Bronchial epithelial cell (primary cell): ENCODE measurements around the gene GPR75. TPM values are rescaled to one million over a fixed set of nuclear protein-coding genes. Genes with fewer than 3 reads are reported as not detected.

Experiments
- DNase-seq: peaks from one replicate; pipeline ENCODE4 v3.0.0-alpha.2; 2010; ENCODE audit warnings: low read depth
- FAIRE-seq: peaks from 2 replicates; lab custom pipeline; 2011; peaks lifted over from hg19 to GRCh38; lab: Jason Lieb, UNC
- H3K27me3 ChIP-seq: 2 replicates; pipeline ENCODE4 v1.5.1; 2011; ENCODE audit warnings: low read length; ENCODE audit not compliant: control insufficient read depth, insufficient read depth
- H3K36me3 ChIP-seq: 2 replicates; pipeline ENCODE4 v1.5.1; 2011; ENCODE audit warnings: low read length; ENCODE audit not compliant: control insufficient read depth, insufficient read depth
- H3K4me3 ChIP-seq: 2 replicates; pipeline ENCODE4 v1.5.1; 2011; ENCODE audit warnings: mild to moderate bottlenecking, low read depth, low read length, control low read depth
- total RNA-seq: library from RNA; depleted of rRNA; stranded (reverse); fragments of >200 nt; gene quantifications from 2 replicates; pipeline ENCODE4 v1.2.1, GENCODE V29; 2014
- TF ChIP-seq, protein P1 (sequence below): IDR thresholded peaks from 2 replicates; pipeline ENCODE4 v1.5.1; 2011; ENCODE audit warnings: mild to moderate bottlenecking, moderate library complexity, low read length, control low read depth, inconsistent platforms; ENCODE audit not compliant: insufficient read depth, severe bottlenecking

GPR75 gene
- total RNA-seq, 1 donor from 2014 or later: 0.79 TPM

- no peak for FAIRE-seq
- peaks cover 5% of the 10 kb centered on the region for H3K36me3 ChIP-seq
Measured at GRCh38 chr2:53865962-53866361, 6.2 kb upstream of the GPR75 start.

DNA sequence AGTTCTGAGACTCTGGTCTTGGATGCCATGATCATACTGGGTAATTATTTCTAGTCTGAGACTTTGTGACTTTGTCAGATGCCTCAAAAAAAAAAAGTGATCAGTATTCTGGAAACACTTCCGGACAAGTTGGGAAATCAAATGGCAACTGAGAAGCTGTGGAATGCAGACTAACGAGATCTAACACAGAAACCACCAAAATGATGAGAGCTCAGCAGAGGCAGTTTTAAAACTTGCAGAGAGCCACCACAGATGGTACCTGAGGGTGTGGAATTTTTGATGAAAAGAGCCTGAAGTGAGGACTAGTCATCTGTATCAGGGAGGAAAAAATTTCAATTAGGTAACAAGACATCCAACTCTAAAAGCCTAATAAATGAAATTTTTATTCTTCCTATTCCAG lies 5.5 kb upstream of the GPR75 start:
- no peak for FAIRE-seq
- TF ChIP-seq, protein P1, sequence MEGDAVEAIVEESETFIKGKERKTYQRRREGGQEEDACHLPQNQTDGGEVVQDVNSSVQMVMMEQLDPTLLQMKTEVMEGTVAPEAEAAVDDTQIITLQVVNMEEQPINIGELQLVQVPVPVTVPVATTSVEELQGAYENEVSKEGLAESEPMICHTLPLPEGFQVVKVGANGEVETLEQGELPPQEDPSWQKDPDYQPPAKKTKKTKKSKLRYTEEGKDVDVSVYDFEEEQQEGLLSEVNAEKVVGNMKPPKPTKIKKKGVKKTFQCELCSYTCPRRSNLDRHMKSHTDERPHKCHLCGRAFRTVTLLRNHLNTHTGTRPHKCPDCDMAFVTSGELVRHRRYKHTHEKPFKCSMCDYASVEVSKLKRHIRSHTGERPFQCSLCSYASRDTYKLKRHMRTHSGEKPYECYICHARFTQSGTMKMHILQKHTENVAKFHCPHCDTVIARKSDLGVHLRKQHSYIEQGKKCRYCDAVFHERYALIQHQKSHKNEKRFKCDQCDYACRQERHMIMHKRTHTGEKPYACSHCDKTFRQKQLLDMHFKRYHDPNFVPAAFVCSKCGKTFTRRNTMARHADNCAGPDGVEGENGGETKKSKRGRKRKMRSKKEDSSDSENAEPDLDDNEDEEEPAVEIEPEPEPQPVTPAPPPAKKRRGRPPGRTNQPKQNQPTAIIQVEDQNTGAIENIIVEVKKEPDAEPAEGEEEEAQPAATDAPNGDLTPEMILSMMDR: no peak
- H3K27me3 ChIP-seq: no peaks in the 10 kb centered on the region
- no peak overlapping the region for H3K4me3 ChIP-seq
- DNase-seq: peak; percentile 71
- peaks cover 5% of the 10 kb centered on the region for H3K36me3 ChIP-seq

More at GRCh38 chr2:53865962-53866361, 6.2 kb upstream of the GPR75 start:
- Histone ChIP-seq H3K4me3 (no peak overlapping the region), H3K27me3 (no peaks in the 10 kb centered on the region)
- peak; percentile 41 for DNase-seq
- TF ChIP-seq, protein P1: no peak

- H3K36me3 ChIP-seq: peaks cover 3% of the 10 kb centered on the region
- no peaks in the 10 kb centered on the region for H3K27me3 ChIP-seq
- FAIRE-seq: no peak
Measured at GRCh38 chr2:53863538-53864227, 3.9 kb upstream of the GPR75 start.

DNA sequence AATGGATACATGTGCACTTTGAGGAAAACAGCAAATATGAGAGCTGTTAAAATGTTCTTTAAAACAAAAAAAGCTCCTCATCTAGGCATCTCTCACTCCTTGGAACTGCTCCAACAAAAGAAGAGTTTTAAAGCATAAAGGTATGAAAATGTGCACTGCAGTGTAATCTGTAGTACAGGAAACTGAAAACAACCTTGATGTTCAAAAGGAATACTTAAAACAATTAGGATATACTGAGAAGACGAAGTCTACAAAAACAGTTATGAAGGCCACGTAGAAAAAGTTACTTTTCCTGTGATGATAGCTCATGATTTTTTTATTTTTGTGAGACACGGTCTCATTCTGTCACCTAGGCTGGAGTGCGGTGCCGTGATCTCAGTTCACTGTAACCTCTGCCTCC lies 2.1 kb upstream of the GPR75 start:
- no peak for FAIRE-seq
- Histone ChIP-seq H3K36me3 (peaks cover 3% of the 10 kb centered on the region), H3K27me3 (no peaks in the 10 kb centered on the region), H3K4me3 (no peak overlapping the region)
- TF ChIP-seq, protein P1: no peak
- DNase-seq: no peak

More at GRCh38 chr2:53863538-53864227, 3.9 kb upstream of the GPR75 start:
- TF ChIP-seq, protein P1: no peak
- H3K4me3 ChIP-seq: no peak overlapping the region
- DNase-seq: no peak

DNA sequence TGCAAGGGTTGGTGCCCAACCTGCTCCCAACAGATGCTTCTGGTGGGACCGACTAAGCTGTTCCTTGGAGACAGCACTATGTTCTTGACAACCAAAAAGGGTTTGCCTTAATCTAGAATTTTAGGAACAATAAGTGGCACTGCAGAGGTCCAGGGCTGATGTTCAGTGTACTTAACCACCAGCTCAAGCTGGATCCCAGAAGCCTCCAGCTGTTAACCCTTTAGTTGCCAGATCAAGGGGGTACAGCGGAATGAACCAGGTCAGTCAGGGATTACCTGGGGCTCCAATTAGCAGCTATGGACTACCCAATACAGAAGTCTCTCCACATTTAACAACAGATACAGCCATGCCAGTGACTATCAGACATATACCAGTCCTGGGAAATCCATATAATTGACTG lies 3.5 kb downstream of the GPR75 start:
- TF ChIP-seq, protein P1: no peak
- DNase-seq (no peak), FAIRE-seq (no peak)
- Histone ChIP-seq H3K36me3 (no peaks in the 10 kb centered on the region), H3K27me3 (no peaks in the 10 kb centered on the region), H3K4me3 (no peak overlapping the region)

GRCh38 chr2:53854678-53855077 lies 5.1 kb downstream of the GPR75 start:
- TF ChIP-seq, protein P1: no peak
- no peak overlapping the region for H3K4me3 ChIP-seq
- no peaks in the 10 kb centered on the region for H3K27me3 ChIP-seq
- H3K36me3 ChIP-seq: no peaks in the 10 kb centered on the region
- FAIRE-seq: no peak
- DNase-seq: no peak
